Measurements from ENCODE around the gene BEND5.

GRCh38 chr1:48692235-48692634, 84.5 kb downstream of the BEND5 start:
- TF ChIP-seq, protein P1, sequence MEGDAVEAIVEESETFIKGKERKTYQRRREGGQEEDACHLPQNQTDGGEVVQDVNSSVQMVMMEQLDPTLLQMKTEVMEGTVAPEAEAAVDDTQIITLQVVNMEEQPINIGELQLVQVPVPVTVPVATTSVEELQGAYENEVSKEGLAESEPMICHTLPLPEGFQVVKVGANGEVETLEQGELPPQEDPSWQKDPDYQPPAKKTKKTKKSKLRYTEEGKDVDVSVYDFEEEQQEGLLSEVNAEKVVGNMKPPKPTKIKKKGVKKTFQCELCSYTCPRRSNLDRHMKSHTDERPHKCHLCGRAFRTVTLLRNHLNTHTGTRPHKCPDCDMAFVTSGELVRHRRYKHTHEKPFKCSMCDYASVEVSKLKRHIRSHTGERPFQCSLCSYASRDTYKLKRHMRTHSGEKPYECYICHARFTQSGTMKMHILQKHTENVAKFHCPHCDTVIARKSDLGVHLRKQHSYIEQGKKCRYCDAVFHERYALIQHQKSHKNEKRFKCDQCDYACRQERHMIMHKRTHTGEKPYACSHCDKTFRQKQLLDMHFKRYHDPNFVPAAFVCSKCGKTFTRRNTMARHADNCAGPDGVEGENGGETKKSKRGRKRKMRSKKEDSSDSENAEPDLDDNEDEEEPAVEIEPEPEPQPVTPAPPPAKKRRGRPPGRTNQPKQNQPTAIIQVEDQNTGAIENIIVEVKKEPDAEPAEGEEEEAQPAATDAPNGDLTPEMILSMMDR (conservative IDR thresholded peaks at IDR 0.05): no peak
- no peak for TF ChIP-seq ZFX (IDR thresholded peaks at IDR 0.05)

Data from C4-2B (cell line).